T-helper 17 cell (primary cell): ENCODE data around the gene RNASET2. TPM values are rescaled to one million over a fixed set of nuclear protein-coding genes. Genes with fewer than 3 reads are reported as not detected.
A peak's percentile ranks its signal among the peaks of the same experiment; 100 is the strongest.

Experiments used
- ATAC-seq: fragments of 150-1000 bp; cut with Tn5 transposase; 2 replicates; pipeline ENCODE4 v1.10.0; 2021; ENCODE audit warnings: mild to moderate bottlenecking, moderate library complexity
- DNase-seq, 3 donors: peaks; one replicate each; pipeline versions ENCODE4 v3.0.0 to v3.0.0-alpha.2; 2020 to 2021
- H3K9me3 ChIP-seq: one replicate; pipeline ENCODE4 v1.7.0; 2013; ENCODE audit warnings: low read length, mild to moderate bottlenecking; ENCODE audit not compliant: control insufficient read depth, poor library complexity, severe bottlenecking
- H3K27ac Mint-ChIP-seq: one replicate; pipeline ENCODE4 v1.8.0; 2022; ENCODE audit warnings: mild to moderate bottlenecking, moderate library complexity, mixed read lengths
- H3K27me3 Mint-ChIP-seq: one replicate; pipeline ENCODE4 v1.8.0; 2022; ENCODE audit warnings: mixed read lengths
- H3K36me3 Mint-ChIP-seq: one replicate; pipeline ENCODE4 v1.8.0; 2022; ENCODE audit warnings: low read depth, mixed read lengths
- H3K4me1 Mint-ChIP-seq: one replicate; pipeline ENCODE4 v1.8.0; 2022; ENCODE audit warnings: mild to moderate bottlenecking, mixed read lengths
- H3K4me3 Mint-ChIP-seq: one replicate; pipeline ENCODE4 v1.8.0; 2022; ENCODE audit warnings: mild to moderate bottlenecking, moderate library complexity, mixed read lengths
- total RNA-seq, 4 donors: library from RNA in 2 of 4; stranded (reverse) in 2 of 4; gene quantifications; one replicate each; pipeline ENCODE4 v1.2.3 and lab custom pipeline; 2022 to 2026

Gene RNASET2
- total RNA-seq, 2 donors from 2014 or later: 245 to 340 TPM

GRCh38 chr6:166936079-166936787 lies 20.1 kb downstream of the RNASET2 start:
- DNase-seq (no peak), ATAC-seq (peak; percentile 51)
- H3K9me3 ChIP-seq: no peaks in the 10 kb centered on the region
- peaks cover 6% of the 10 kb centered on the region for H3K36me3 Mint-ChIP-seq
- peaks cover 35% of the 10 kb centered on the region for H3K4me1 Mint-ChIP-seq
- no peak overlapping the region for H3K4me3 Mint-ChIP-seq
- H3K27ac Mint-ChIP-seq: peak overlapping the region; percentile 77
- no peaks in the 10 kb centered on the region for H3K27me3 Mint-ChIP-seq

GRCh38 chr6:166935353-166935752 lies 21.0 kb downstream of the RNASET2 start:
- Mint-ChIP-seq H3K4me1 (peaks cover 35% of the 10 kb centered on the region), H3K4me3 (no peak overlapping the region), H3K36me3 (peaks cover 7% of the 10 kb centered on the region), H3K27me3 (no peaks in the 10 kb centered on the region), H3K27ac (peak overlapping the region; percentile 77)
- DNase-seq (no peak), ATAC-seq (peak; percentile 70)
- H3K9me3 ChIP-seq: no peaks in the 10 kb centered on the region

DNA sequence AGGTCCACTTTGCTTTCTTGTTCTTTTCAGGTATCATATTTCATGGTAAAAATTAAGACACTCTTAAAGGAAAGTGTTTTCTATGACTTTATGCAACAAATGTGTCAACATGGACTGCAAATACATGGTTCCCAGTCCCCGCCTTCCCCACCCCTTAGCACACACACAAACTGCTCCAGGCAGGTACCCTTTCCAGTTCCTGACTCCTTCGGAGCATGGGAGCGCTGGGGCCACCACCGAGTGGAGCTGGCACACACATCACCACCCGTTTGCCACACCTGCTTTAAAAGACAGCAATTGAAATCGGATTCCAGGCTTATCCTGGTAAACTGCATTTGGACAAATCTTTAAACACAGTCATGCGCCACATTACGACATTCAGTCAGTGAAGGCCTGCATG lies 22.2 kb downstream of the RNASET2 start:
- H3K4me1 Mint-ChIP-seq: peaks cover 34% of the 10 kb centered on the region
- no peaks in the 10 kb centered on the region for H3K9me3 ChIP-seq
- H3K36me3 Mint-ChIP-seq: peaks cover 7% of the 10 kb centered on the region
- H3K4me3 Mint-ChIP-seq: no peak overlapping the region
- no peak for DNase-seq
- no peaks in the 10 kb centered on the region for H3K27me3 Mint-ChIP-seq
- no peak for ATAC-seq
- H3K27ac Mint-ChIP-seq: peak overlapping the region; percentile 61

GRCh38 chr6:166933396-166933795 lies 23.0 kb downstream of the RNASET2 start:
- Mint-ChIP-seq H3K4me1 (peaks cover 32% of the 10 kb centered on the region), H3K36me3 (peaks cover 7% of the 10 kb centered on the region), H3K4me3 (no peak overlapping the region), H3K27ac (peak overlapping the region; percentile 61), H3K27me3 (no peaks in the 10 kb centered on the region)
- H3K9me3 ChIP-seq: no peaks in the 10 kb centered on the region
- no peak for DNase-seq
- ATAC-seq: no peak

DNA sequence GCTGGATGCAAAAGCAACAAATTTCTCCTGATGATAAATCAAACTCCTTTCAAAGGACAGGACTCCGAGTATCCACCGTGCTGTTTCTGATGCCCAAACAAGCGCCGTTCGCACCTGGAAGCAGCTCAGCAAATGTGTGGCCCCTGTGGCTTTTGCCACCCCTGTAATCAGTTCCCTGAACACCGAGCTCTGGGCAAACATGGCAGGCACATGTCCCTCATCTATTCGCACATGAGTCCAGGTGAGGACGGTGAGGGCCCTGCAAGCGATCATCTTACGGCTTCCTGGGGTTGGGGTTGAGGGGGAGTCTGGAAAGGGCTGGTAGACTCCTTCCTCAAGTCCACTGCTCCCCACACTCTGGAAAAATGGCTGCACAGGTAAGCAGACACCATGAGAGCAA lies 23.7 kb downstream of the RNASET2 start:
- DNase-seq (no peak), ATAC-seq (no peak)
- peak overlapping the region; percentile 1 for H3K4me3 Mint-ChIP-seq
- H3K27me3 Mint-ChIP-seq: no peaks in the 10 kb centered on the region
- no peaks in the 10 kb centered on the region for H3K9me3 ChIP-seq
- H3K4me1 Mint-ChIP-seq: peaks cover 32% of the 10 kb centered on the region
- H3K36me3 Mint-ChIP-seq: peaks cover 7% of the 10 kb centered on the region
- peak overlapping the region; percentile 90 for H3K27ac Mint-ChIP-seq

- H3K27me3 Mint-ChIP-seq: no peaks in the 10 kb centered on the region
- H3K4me1 Mint-ChIP-seq: peaks cover 34% of the 10 kb centered on the region
- DNase-seq (no peak), ATAC-seq (no peak)
- H3K36me3 Mint-ChIP-seq: peaks cover 7% of the 10 kb centered on the region
- peak overlapping the region; percentile 1 for H3K4me3 Mint-ChIP-seq
- H3K9me3 ChIP-seq: no peaks in the 10 kb centered on the region
- H3K27ac Mint-ChIP-seq: peak overlapping the region; percentile 90
Observed at GRCh38 chr6:166932116-166932515, 24.2 kb downstream of the RNASET2 start.

GRCh38 chr6:166931426-166931970 lies 24.9 kb downstream of the RNASET2 start:
- Mint-ChIP-seq H3K27ac (peak overlapping the region; percentile 90), H3K4me1 (peaks cover 33% of the 10 kb centered on the region), H3K27me3 (no peaks in the 10 kb centered on the region), H3K36me3 (peaks cover 7% of the 10 kb centered on the region), H3K4me3 (no peak overlapping the region)
- DNase-seq (no peak), ATAC-seq (no peak)
- no peaks in the 10 kb centered on the region for H3K9me3 ChIP-seq

- Mint-ChIP-seq H3K27me3 (no peaks in the 10 kb centered on the region), H3K4me1 (peaks cover 28% of the 10 kb centered on the region), H3K27ac (no peak overlapping the region), H3K4me3 (no peak overlapping the region), H3K36me3 (peaks cover 7% of the 10 kb centered on the region)
- no peak for DNase-seq
- ATAC-seq: no peak
- no peaks in the 10 kb centered on the region for H3K9me3 ChIP-seq
Observed at GRCh38 chr6:166930354-166930891, 25.9 kb downstream of the RNASET2 start.

- Mint-ChIP-seq H3K4me1 (peaks cover 31% of the 10 kb centered on the region), H3K27me3 (no peaks in the 10 kb centered on the region), H3K36me3 (peaks cover 7% of the 10 kb centered on the region), H3K4me3 (no peak overlapping the region), H3K27ac (peak overlapping the region; percentile 61)
- H3K9me3 ChIP-seq: no peaks in the 10 kb centered on the region
- ATAC-seq (no peak), DNase-seq (no peak)
Observed at GRCh38 chr6:166929542-166930189, 26.7 kb downstream of the RNASET2 start.

- ATAC-seq: no peak
- peaks cover 7% of the 10 kb centered on the region for H3K36me3 Mint-ChIP-seq
- DNase-seq: no peak
- no peaks in the 10 kb centered on the region for H3K9me3 ChIP-seq
- peak overlapping the region; percentile 61 for H3K27ac Mint-ChIP-seq
- H3K27me3 Mint-ChIP-seq: no peaks in the 10 kb centered on the region
- peaks cover 34% of the 10 kb centered on the region for H3K4me1 Mint-ChIP-seq
- no peak overlapping the region for H3K4me3 Mint-ChIP-seq
Observed at GRCh38 chr6:166928644-166929541, 27.5 kb downstream of the RNASET2 start.

- peak overlapping the region; percentile 49 for H3K27ac Mint-ChIP-seq
- ATAC-seq (no peak), DNase-seq (no peak)
- H3K4me1 Mint-ChIP-seq: peaks cover 34% of the 10 kb centered on the region
- H3K36me3 Mint-ChIP-seq: peaks cover 7% of the 10 kb centered on the region
- no peaks in the 10 kb centered on the region for H3K9me3 ChIP-seq
- no peak overlapping the region for H3K4me3 Mint-ChIP-seq
- no peaks in the 10 kb centered on the region for H3K27me3 Mint-ChIP-seq
Observed at GRCh38 chr6:166927935-166928643, 28.3 kb downstream of the RNASET2 start.

GRCh38 chr6:166927240-166927934 lies 29.0 kb downstream of the RNASET2 start:
- H3K36me3 Mint-ChIP-seq: peaks cover 7% of the 10 kb centered on the region

More at GRCh38 chr6:166927240-166927934, 29.0 kb downstream of the RNASET2 start:
- DNase-seq: no peak
- ATAC-seq: no peak
- Mint-ChIP-seq H3K27me3 (no peaks in the 10 kb centered on the region), H3K27ac (peak overlapping the region; percentile 49), H3K4me1 (peaks cover 32% of the 10 kb centered on the region), H3K4me3 (no peak overlapping the region)
- no peaks in the 10 kb centered on the region for H3K9me3 ChIP-seq
